OCI-LY7 (cell line): ENCODE results near the gene SEMA3E. TPM values are rescaled to one million over a fixed set of nuclear protein-coding genes. Genes with fewer than 3 reads are reported as not detected.

ENCODE experiments used
- BruUV-seq: library from RNA; stranded (reverse); fragments of 400-500 nt; replicated peaks from 2 replicates; lab custom pipeline; 2021; lab: Mats Ljungman, UMichigan
- CTCF ChIA-PET: fragments of 300-600 bp; sonication (Branson Sonifier 250); formaldehyde crosslinking; loops from one replicate; lab custom pipeline; 2022; ENCODE audit warnings: antibody characterized with exemption; ENCODE audit not compliant: unreplicated experiment; lab: Charles Lee
- POLR2A ChIA-PET: fragments of 300-600 bp; sonication (Branson Sonifier 250); formaldehyde crosslinking; loops from one replicate; lab custom pipeline; 2022; ENCODE audit warnings: antibody characterized with exemption; lab: Charles Lee
- DNase-seq: peaks from one replicate; pipeline ENCODE4 v3.0.0-alpha.2; 2015; ENCODE audit warnings: low spot score
- H2AFZ ChIP-seq: fragments of 200-600 bp; sonication (generic), shearing (Covaris generic); 2 replicates; pipeline ENCODE4 v1.6.1; 2014; ENCODE audit warnings: mild to moderate bottlenecking, antibody characterized with exemption, low read length, moderate library complexity
- H3K27ac ChIP-seq: fragments of 200-600 bp; sonication (generic); 2 replicates; pipeline ENCODE4 v1.5.1; 2014; ENCODE audit warnings: mixed run types, low read depth, mild to moderate bottlenecking, moderate library complexity, low read length, inconsistent platforms; ENCODE audit not compliant: poor library complexity, severe bottlenecking
- H3K36me3 ChIP-seq: fragments of 200-600 bp; sonication (generic); 2 replicates; pipeline ENCODE4 v1.6.1; 2014; ENCODE audit warnings: mild to moderate bottlenecking, antibody characterized with exemption, low read length, moderate library complexity, mixed read lengths; ENCODE audit not compliant: insufficient read depth
- H3K4me1 ChIP-seq: fragments of 200-600 bp; sonication (generic); 2 replicates; pipeline ENCODE4 v1.5.1; 2014; ENCODE audit warnings: mild to moderate bottlenecking, low read length; ENCODE audit not compliant: insufficient read depth, poor library complexity, severe bottlenecking
- H3K4me2 ChIP-seq: fragments of 200-600 bp; sonication (generic); 2 replicates; pipeline ENCODE4 v1.6.1; 2014; ENCODE audit warnings: mild to moderate bottlenecking, low read length
- H3K4me3 ChIP-seq: fragments of 200-600 bp; sonication (generic); 2 replicates; pipeline ENCODE4 v1.5.1; 2014; ENCODE audit warnings: mild to moderate bottlenecking, low read depth, low read length; ENCODE audit not compliant: poor library complexity, severe bottlenecking
- H3K79me2 ChIP-seq: fragments of 200-600 bp; sonication (generic); 2 replicates; pipeline ENCODE4 v1.6.1; 2016; ENCODE audit warnings: low read depth, mild to moderate bottlenecking, low read length, moderate library complexity, mixed read lengths; ENCODE audit not compliant: insufficient read depth
- H3K9me2 ChIP-seq: fragments of 200-600 bp; sonication (generic); 2 replicates; pipeline ENCODE4 v1.6.1; 2016; ENCODE audit warnings: mild to moderate bottlenecking, low read length, mixed read lengths; ENCODE audit not compliant: insufficient read depth
- H3K9me3 ChIP-seq: fragments of 200-600 bp; sonication (generic); 2 replicates; pipeline ENCODE4 v1.6.1; 2014; ENCODE audit warnings: mild to moderate bottlenecking, mixed run types, low read length, mixed read lengths
- H4K20me1 ChIP-seq: fragments of 200-600 bp; sonication (generic); 2 replicates; pipeline ENCODE4 v1.6.1; 2014; ENCODE audit warnings: mild to moderate bottlenecking, antibody characterized with exemption, low read length, moderate library complexity, mixed read lengths; ENCODE audit not compliant: insufficient read depth
- CTCF ChIP-seq: fragments of 200-600 bp; sonication (generic); conservative IDR thresholded peaks from 2 replicates; pipeline ENCODE4 v1.5.1; 2014; ENCODE audit warnings: mild to moderate bottlenecking, antibody characterized with exemption, low read length, moderate library complexity, mixed read lengths
- EZH2phosphoT487 ChIP-seq: fragments of 200-600 bp; sonication (generic); IDR thresholded peaks from 2 replicates; pipeline ENCODE4 v1.6.1; 2018; ENCODE audit warnings: low read depth, borderline replicate concordance, mild to moderate bottlenecking, mixed run types, antibody characterized with exemption, low read length, moderate library complexity, mixed read lengths
- intact Hi-C: fragments of 100-400 bp; cut with micrococcal nuclease; formaldehyde crosslinking; loops from one replicate; pipeline ENCODE4 v1.10.0; 2022; ENCODE audit not compliant: unreplicated experiment
- total RNA-seq, 2 experiments: library from RNA; depleted of rRNA in 1 of 2; stranded (reverse); fragments of >200 nt in 1 of 2; shearing (Covaris generic) in 1 of 2; gene quantifications; 2 replicates each; pipeline ENCODE4 v1.2.3, GENCODE V29; 2014 to 2022

Gene SEMA3E
- total RNA-seq, 2 experiments from 2014 or later: 0.06 TPM; not detected in 1

GRCh38 chr7:83467493-83467892 lies 181.4 kb downstream of the SEMA3E start:
- Histone ChIP-seq H3K9me3 (no peaks in the 10 kb centered on the region), H3K36me3 (no peaks in the 10 kb centered on the region), H4K20me1 (no peaks in the 10 kb centered on the region), H3K9me2 (no peaks in the 10 kb centered on the region), H3K79me2 (no peaks in the 10 kb centered on the region), H3K4me2 (no peak overlapping the region), H3K27ac (no peak overlapping the region), H3K4me3 (no peak overlapping the region), H3K4me1 (no peaks in the 10 kb centered on the region), H2AFZ (no peak overlapping the region)
- no TSS peak for BruUV-seq
- no peak for TF ChIP-seq EZH2phosphoT487
- no peak for TF ChIP-seq CTCF
- no peak for DNase-seq
- POLR2A ChIA-PET: interaction anchor here (1.1 to 1.5 kb wide), 2 partner anchors 13 to 30 kb away, joined by 3 to 8 read pairs; no protein-coding TSS in a partner anchor
- intact Hi-C loops: no loop called here
- CTCF ChIA-PET: no interaction called here

DNA sequence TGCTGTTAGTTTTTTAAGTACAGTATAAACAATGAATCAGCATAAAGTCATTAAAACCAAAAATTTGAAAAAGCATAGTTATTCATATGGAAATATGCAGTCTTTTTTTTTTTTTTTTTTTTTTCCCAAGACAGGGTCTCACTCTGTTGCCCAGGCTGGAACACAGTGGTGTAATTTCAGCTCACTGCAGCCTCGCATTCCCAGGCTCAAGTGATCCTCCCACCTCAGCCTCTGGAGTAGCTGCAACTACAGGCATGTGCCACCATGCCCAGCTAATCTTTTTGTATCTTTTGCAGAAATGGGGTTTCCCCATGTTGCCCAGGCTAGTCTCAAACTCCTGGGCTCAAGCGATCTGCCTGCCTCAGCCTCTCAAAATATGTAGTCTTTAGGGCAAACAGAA lies 182.0 kb downstream of the SEMA3E start:
- intact Hi-C loops: no loop called here
- no peak overlapping the region for H3K4me3 ChIP-seq
- no peaks in the 10 kb centered on the region for H3K79me2 ChIP-seq
- no peak overlapping the region for H3K27ac ChIP-seq
- H3K4me2 ChIP-seq: no peak overlapping the region
- no peaks in the 10 kb centered on the region for H4K20me1 ChIP-seq
- H3K4me1 ChIP-seq: no peaks in the 10 kb centered on the region
- ChIA-PET POLR2A (interaction anchor here (1.1 to 1.5 kb wide), 2 partner anchors 13 to 31 kb away, joined by 3 to 8 read pairs; no protein-coding TSS in a partner anchor), CTCF (no interaction called here)
- DNase-seq: no peak
- no peaks in the 10 kb centered on the region for H3K9me3 ChIP-seq
- H3K36me3 ChIP-seq: no peaks in the 10 kb centered on the region
- no peak overlapping the region for H2AFZ ChIP-seq
- H3K9me2 ChIP-seq: no peaks in the 10 kb centered on the region
- TF ChIP-seq CTCF (no peak), EZH2phosphoT487 (no peak)
- BruUV-seq: no TSS peak

GRCh38 chr7:83466187-83466923 lies 182.6 kb downstream of the SEMA3E start:
- no peaks in the 10 kb centered on the region for H3K36me3 ChIP-seq
- H3K4me1 ChIP-seq: no peaks in the 10 kb centered on the region
- POLR2A ChIA-PET: no interaction called here
- H3K9me2 ChIP-seq: no peaks in the 10 kb centered on the region
- no peaks in the 10 kb centered on the region for H3K9me3 ChIP-seq
- H3K79me2 ChIP-seq: no peaks in the 10 kb centered on the region
- intact Hi-C loops: no loop called here
- no peak for DNase-seq
- CTCF ChIA-PET: no interaction called here
- no peak overlapping the region for H3K4me3 ChIP-seq
- no peak overlapping the region for H3K4me2 ChIP-seq
- no peak overlapping the region for H3K27ac ChIP-seq
- no TSS peak for BruUV-seq
- TF ChIP-seq CTCF (no peak), EZH2phosphoT487 (no peak)
- H2AFZ ChIP-seq: no peak overlapping the region
- no peaks in the 10 kb centered on the region for H4K20me1 ChIP-seq
